GM12891 (cell line): ENCODE results near the gene CEP55.
A peak's percentile ranks its signal among the peaks of the same experiment; 100 is the strongest.

Experiments used
- DNase-seq: peaks from one replicate; pipeline ENCODE4 v3.0.0; 2011; ENCODE audit warnings: low spot score; ENCODE audit not compliant: insufficient read length
- FAIRE-seq: peaks from 2 replicates; lab custom pipeline; 2011; peaks lifted over from hg19 to GRCh38; lab: Jason Lieb, UNC
- PAX5 ChIP-seq: IDR thresholded peaks from 2 replicates; pipeline ENCODE4 v1.6.1; 2011; ENCODE audit warnings: low read length, moderate library complexity, mild to moderate bottlenecking; ENCODE audit not compliant: insufficient read depth, severe bottlenecking
- POLR2A ChIP-seq: IDR thresholded peaks from 2 replicates; pipeline ENCODE4 v1.6.1; 2011; ENCODE audit warnings: low read depth, low read length, control low read depth
- POLR2AphosphoS5 ChIP-seq: IDR thresholded peaks from 2 replicates; pipeline ENCODE4 v1.6.1; 2011; ENCODE audit warnings: low read depth, low read length, control low read depth
- POU2F2 ChIP-seq: IDR thresholded peaks from 2 replicates; pipeline ENCODE4 v1.6.1; 2011; ENCODE audit warnings: low read depth, mild to moderate bottlenecking, control low read depth, low read length, moderate library complexity
- SPI1 ChIP-seq: IDR thresholded peaks from 2 replicates; pipeline ENCODE4 v1.6.1; 2011; ENCODE audit warnings: low read depth, low read length, control low read depth
- TAF1 ChIP-seq: IDR thresholded peaks from 2 replicates; pipeline ENCODE4 v1.6.1; 2011; ENCODE audit warnings: low read depth, low read length, control low read depth

The CEP55 gene

DNA sequence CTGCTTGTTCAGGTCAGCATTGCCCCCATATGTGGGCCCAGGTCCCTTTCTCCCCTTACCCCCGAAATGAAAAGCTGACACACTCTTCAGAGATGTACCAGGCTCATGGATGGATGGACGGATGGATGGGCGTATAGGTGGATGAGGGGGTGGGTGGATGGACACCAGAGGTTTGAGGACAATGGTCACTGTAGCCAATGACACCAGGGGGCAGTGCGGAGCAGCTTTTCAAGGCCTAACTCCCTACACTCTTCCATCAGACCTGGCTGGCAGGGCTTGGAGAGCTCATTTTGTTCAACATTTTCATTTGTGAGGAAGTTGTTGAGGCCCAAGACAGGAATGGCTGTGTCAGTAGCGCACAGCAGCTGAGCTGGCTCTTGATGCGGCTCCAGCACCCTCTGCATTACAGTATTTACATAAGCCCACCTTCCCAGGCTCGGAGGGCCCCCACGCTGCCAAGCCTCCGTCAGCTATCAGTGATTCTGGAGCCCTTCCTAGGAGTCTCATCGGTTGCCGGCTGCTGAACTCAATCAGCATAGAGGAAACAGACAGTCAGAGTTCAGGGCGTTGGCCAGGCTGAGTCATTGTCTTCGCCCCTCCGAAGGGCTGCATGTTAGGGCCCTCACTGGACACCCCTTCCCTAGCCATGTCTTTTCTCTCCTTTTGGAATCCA is 58.5 kb downstream of the CEP55 start:
- FAIRE-seq = peak; percentile 86
- no peak for TF ChIP-seq POLR2A
- TF ChIP-seq PAX5 = no peak
- no peak for TF ChIP-seq POLR2AphosphoS5
- DNase-seq = no peak

DNA sequence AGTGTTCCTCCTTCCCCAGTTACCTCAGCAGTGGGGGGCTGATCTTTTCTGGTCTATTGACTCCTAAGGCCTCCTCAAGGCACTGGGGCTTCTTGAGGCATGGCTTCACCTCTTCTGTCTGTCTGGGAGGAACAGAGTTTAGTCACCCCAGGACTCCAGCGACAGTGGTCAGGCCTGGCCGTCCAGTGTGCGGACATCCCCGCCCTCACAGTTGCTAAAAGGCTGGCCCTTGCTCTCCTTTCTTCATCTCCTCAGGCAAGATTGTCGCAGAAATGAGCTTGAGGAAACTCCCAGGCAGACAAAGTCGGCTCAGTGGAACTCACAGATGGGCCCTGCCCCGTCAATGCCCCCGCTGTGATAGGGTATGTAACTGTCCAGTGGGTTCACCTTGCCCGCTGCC is 63.1 kb downstream of the CEP55 start:
- DNase-seq (no peak), FAIRE-seq (no peak)
- TF ChIP-seq POLR2AphosphoS5 (no peak), POU2F2 (no peak), TAF1 (no peak)

DNA sequence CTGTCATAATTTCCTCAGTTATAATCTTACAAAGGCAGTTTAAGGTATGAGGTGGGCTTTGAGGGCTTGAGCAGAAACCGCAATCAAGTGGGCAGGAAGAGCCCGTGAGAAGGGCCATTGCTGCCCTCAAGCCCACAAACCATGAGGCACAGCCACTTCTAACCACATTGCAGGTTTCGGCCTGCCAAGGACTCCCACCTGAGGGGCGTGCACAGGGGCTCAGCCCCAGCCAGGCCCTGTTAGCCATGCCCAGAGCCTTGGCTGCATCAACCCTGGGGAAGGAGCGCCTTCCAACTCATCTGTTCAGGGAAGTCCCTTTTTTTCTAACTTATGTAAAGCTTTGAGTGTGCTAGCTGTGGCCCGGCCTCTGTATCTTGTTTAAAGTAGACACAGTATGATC is 64.1 kb downstream of the CEP55 start:
- TF ChIP-seq SPI1 = no peak
- no peak for TF ChIP-seq POLR2AphosphoS5
- no peak for TF ChIP-seq PAX5
- TF ChIP-seq POLR2A = no peak
- TF ChIP-seq TAF1 = no peak
- no peak for TF ChIP-seq POU2F2
- DNase-seq (no peak), FAIRE-seq (no peak)

DNA sequence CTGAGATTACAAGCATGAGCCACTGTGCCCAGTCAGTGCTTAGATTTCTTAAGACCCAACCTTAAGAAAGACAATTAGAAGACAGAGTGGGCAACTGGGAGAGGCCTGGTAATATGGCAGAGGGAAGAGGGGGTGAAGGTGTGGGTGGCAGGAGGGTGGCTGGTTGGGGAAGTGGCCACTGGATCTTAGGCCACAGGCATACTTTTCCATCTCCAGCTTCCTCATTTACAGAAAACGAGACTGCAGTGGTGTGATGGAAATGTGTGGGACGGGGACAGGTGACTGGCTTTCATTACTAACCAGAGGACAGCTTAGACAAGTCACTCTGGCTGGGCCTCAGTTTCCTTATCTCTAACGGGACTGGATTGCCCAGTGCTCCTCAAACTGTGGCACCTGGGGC is 69.0 kb downstream of the CEP55 start:
- TF ChIP-seq TAF1 (no peak), POLR2A (no peak), POLR2AphosphoS5 (no peak), SPI1 (no peak), POU2F2 (no peak), PAX5 (no peak)
- FAIRE-seq (no peak), DNase-seq (no peak)

DNA sequence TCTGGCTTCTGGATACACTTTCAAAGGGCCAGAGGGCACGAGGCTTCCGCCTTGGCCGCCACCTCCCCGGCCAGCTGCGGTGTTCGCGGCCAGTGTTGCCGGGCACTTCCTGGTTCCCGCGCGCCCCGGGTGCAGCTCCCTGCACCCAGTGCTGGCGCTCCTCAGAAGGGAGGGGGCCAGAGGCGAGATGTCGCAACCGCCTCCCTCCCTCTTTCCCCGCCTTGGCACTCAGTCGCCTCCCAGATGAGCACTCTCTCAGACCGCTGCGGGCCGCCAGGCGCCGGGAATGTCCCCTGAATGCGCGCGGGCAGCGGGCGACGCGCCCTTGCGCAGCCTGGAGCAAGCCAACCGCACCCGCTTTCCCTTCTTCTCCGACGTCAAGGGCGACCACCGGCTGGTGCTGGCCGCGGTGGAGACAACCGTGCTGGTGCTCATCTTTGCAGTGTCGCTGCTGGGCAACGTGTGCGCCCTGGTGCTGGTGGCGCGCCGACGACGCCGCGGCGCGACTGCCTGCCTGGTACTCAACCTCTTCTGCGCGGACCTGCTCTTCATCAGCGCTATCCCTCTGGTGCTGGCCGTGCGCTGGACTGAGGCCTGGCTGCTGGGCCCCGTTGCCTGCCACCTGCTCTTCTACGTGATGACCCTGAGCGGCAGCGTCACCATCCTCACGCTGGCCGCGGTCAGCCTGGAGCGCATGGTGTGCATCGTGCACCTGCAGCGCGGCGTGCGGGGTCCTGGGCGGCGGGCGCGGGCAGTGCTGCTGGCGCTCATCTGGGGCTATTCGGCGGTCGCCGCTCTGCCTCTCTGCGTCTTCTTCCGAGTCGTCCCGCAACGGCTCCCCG is 70.2 kb downstream of the CEP55 start, which contains the start of gene FFAR4:
FFAR4 (plus strand) TSS at position 231 of the 842 bp plus-strand sequence; CDS start at position 287, 56 bp downstream.
- FAIRE-seq (no peak), DNase-seq (no peak)
- TF ChIP-seq SPI1 (no peak), POLR2A (no peak), POU2F2 (no peak), TAF1 (no peak), PAX5 (no peak), POLR2AphosphoS5 (no peak)

DNA sequence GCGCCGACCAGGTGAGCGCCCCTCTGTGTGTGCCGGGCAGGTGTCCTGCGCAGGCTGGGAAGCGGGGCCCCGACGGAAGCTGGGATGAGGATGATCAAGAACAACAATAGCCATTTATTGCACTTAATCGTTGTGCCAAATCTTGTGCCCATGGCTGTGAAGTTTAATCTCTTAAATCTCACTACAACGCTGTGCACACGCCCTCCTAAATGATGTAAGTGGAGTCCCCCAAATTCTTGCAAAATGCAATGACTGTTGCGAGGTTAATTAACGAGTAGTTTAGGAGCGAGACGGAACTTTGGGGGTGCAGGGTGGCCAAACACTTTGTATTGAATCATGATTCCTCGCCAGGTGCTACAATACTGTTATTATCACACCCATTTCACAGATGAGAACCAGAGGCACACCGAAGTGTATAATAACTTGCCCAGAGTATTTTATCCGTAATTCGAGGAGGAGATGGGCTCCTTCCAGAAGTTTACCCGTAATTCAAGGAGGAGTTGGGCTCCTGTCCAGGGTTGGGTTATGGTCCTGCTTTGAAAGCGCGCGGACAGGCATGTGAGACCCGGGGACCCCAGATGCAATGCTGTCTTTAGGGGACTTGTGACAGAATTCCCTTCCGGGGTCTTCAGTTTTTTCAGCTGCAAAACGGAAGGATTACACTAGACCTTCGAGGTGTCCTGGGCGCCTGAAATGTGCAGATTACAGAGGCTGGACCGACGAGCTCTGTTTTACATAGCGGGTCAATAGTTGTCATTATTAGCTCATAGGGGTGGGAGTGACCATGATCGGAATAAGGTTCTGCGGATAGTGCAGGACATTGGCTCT is 71.1 kb downstream of the CEP55 start:
- FAIRE-seq (no peak), DNase-seq (no peak)
- TF ChIP-seq SPI1 = no peak
- TF ChIP-seq PAX5 = no peak
- no peak for TF ChIP-seq POLR2A
- TF ChIP-seq TAF1 = no peak
- no peak for TF ChIP-seq POLR2AphosphoS5
- no peak for TF ChIP-seq POU2F2

DNA sequence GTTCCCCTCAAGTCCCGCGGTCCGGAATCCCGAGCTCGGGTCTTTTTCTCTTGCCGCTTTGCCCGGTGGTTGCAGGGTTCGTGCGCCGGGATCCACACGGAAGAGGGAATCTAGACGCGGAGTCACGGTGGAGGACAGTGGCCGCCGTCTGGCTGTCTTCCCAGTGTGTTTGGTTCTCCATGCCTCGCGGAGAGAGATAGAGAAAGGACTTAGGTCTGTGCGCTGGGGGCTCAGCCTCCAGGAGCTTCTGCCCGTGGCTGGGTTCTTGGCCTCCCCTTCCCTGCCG is 71.6 kb downstream of the CEP55 start:
- FAIRE-seq (no peak), DNase-seq (no peak)
- TF ChIP-seq POLR2AphosphoS5 = no peak

DNA sequence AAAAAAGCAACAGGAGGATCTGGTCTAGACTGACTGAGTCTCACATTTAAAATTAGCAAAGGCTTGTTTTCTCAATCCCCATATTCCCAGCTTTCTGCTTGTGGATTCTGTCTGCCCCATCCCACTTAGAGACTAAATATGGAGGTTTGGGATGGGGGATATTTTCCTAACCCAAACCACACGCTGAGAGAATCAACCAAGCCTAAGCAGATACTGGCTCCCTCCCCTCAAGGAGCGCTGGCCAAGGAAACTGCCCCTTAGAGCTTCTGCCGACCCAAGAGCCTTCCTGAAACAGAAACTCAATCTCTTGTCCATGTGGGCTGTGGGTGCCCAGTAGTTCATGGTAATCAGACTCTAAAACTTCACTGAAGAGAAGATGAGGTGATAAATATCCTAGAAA is 74.0 kb downstream of the CEP55 start:
- DNase-seq (no peak), FAIRE-seq (no peak)
- TF ChIP-seq PAX5 = no peak

DNA sequence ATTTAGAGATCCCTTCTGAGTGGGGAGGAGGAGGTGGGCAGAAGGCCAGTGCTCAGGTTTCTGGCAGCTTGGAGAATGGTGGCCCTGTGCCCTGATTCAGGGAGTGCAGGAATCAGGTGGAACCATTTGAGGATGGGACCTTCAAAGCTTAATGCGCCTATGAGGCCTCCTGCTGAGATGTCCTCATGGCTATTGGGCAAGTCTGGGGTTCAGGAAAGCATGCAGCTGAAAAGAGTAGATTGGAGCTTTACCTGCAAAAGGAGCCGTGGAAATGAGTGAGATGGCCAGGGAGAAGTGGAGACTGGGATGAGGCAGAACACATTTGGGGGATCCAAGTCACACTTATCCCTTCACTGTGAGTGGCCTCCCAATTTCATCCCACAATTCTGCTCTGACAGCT is 76.2 kb downstream of the CEP55 start:
- TF ChIP-seq SPI1 = no peak
- no peak for TF ChIP-seq POLR2AphosphoS5
- no peak for TF ChIP-seq PAX5
- TF ChIP-seq TAF1 = no peak
- no peak for TF ChIP-seq POLR2A
- TF ChIP-seq POU2F2 = no peak
- FAIRE-seq = no peak
- DNase-seq = no peak
